Fibroblast of lung (primary cell): ENCODE data around the gene HBE1. TPM values are rescaled to one million over a fixed set of nuclear protein-coding genes. Genes with fewer than 3 reads are reported as not detected.

Experiments
- DNase-seq, 2 donors: peaks; one replicate each; pipeline versions ENCODE4 v3.0.0 to v3.0.0-alpha.2; 2010; ENCODE audit warnings: low read depth in 2 of 2
- H2AFZ ChIP-seq: 2 replicates; pipeline ENCODE4 v1.5.1; 2012; ENCODE audit warnings: low read length, control low read depth, inconsistent platforms
- H3K27ac ChIP-seq: 2 replicates; pipeline ENCODE4 v1.5.1; 2011; ENCODE audit warnings: low read length, control low read depth; ENCODE audit not compliant: insufficient read depth
- H3K27me3 ChIP-seq: 2 replicates; pipeline ENCODE4 v1.5.1; 2011; ENCODE audit warnings: mild to moderate bottlenecking, low read length; ENCODE audit not compliant: control insufficient read depth, insufficient read depth
- H3K36me3 ChIP-seq: 2 replicates; pipeline ENCODE4 v1.5.1; 2011; ENCODE audit warnings: low read length; ENCODE audit not compliant: control insufficient read depth, insufficient read depth
- H3K4me1 ChIP-seq: 2 replicates; pipeline ENCODE4 v1.5.1; 2011; ENCODE audit warnings: low read length; ENCODE audit not compliant: control insufficient read depth, insufficient read depth; ENCODE audit errors: extremely low read depth
- H3K4me2 ChIP-seq: 2 replicates; pipeline ENCODE4 v1.5.1; 2011; ENCODE audit warnings: low read length, control low read depth; ENCODE audit not compliant: insufficient read depth; ENCODE audit errors: extremely low read depth
- H3K4me3 ChIP-seq, 4 experiments: fragments of 200-600 bp in 1 of 4; sonication (generic) in 1 of 4; replicated peaks in 1 of 4; 2 replicates each; pipeline ENCODE4 v1.5.1; 2011 to 2016; ENCODE audit warnings: low read length in 4 of 4, low read depth in 3 of 4, mild to moderate bottlenecking in 3 of 4, control low read depth in 2 of 4, inconsistent platforms in 1 of 4, mixed read lengths in 1 of 4; ENCODE audit not compliant: insufficient read depth in 1 of 4; ENCODE audit errors: control extremely low read depth in 1 of 4
- H3K79me2 ChIP-seq: 2 replicates; pipeline ENCODE4 v1.5.1; 2012; ENCODE audit warnings: mild to moderate bottlenecking, low read length, inconsistent platforms; ENCODE audit not compliant: control insufficient read depth, insufficient read depth
- H3K9ac ChIP-seq: 2 replicates; pipeline ENCODE4 v1.5.1; 2011; ENCODE audit warnings: mild to moderate bottlenecking, low read length, control low read depth; ENCODE audit not compliant: insufficient read depth
- H3K9me3 ChIP-seq: 2 replicates; pipeline ENCODE4 v1.5.1; 2012; ENCODE audit warnings: low read depth, low read length; ENCODE audit not compliant: control insufficient read depth, insufficient read depth
- H4K20me1 ChIP-seq: 2 replicates; pipeline ENCODE4 v1.5.1; 2011; ENCODE audit warnings: low read length; ENCODE audit not compliant: control insufficient read depth, insufficient read depth; ENCODE audit errors: extremely low read depth
- CTCF ChIP-seq, 2 donors: IDR thresholded peaks in 1 of 2; conservative IDR thresholded peaks in 1 of 2; 1 replicate in 1 of 2; 2 replicates in 1 of 2; pipeline ENCODE4 v1.5.1; 2011 to 2012; ENCODE audit warnings: low read length in 2 of 2, control low read depth in 1 of 2, inconsistent platforms in 1 of 2, low read depth in 1 of 2, mild to moderate bottlenecking in 1 of 2
- EZH2 ChIP-seq: IDR thresholded peaks from 2 replicates; pipeline ENCODE4 v1.5.1; 2012; ENCODE audit warnings: low read length, control low read depth, mild to moderate bottlenecking; ENCODE audit errors: missing control alignments
- polyA plus RNA-seq, 2 donors: library from polyadenylated mRNA; depleted of rRNA in 1 of 2; stranded (reverse) in 1 of 2; unstranded in 1 of 2; fragments of >200 nt; gene quantifications; 2 replicates each; pipeline ENCODE4 v1.2.1, GENCODE V29; 2011 to 2012; ENCODE audit warnings: missing spikeins in 1 of 2
- total RNA-seq: library from RNA; depleted of rRNA; stranded (reverse); fragments of >200 nt; gene quantifications from 2 replicates; pipeline ENCODE4 v1.2.1, GENCODE V29; 2014

The HBE1 gene
- total and polyA plus RNA-seq, 2 donors (not counting 1 experiment from before 2014, with no cell fraction given) = 0.33 to 3.1 TPM

GRCh38 chr11:5252919-5253265, 16.9 kb downstream of the HBE1 start:
- Histone ChIP-seq H3K27me3 (no peaks in the 10 kb centered on the region), H3K4me3 (no peak overlapping the region), H3K27ac (no peak overlapping the region), H3K79me2 (no peaks in the 10 kb centered on the region), H3K4me1 (no peaks in the 10 kb centered on the region), H2AFZ (no peak overlapping the region), H3K4me2 (no peak overlapping the region), H3K9me3 (no peaks in the 10 kb centered on the region), H3K36me3 (no peaks in the 10 kb centered on the region), H4K20me1 (no peaks in the 10 kb centered on the region), H3K9ac (no peak overlapping the region)
- DNase-seq = no peak
- no peak for TF ChIP-seq CTCF (conservative IDR thresholded peaks at IDR 0.05 in 1 of 2, IDR thresholded peaks at IDR 0.05 in 1 of 2; ENCODE audit: low read depth in 1 of 2, low read length in 2 of 2)
- TF ChIP-seq EZH2 = no peak

- Histone ChIP-seq H2AFZ (no peak overlapping the region), H4K20me1 (no peaks in the 10 kb centered on the region), H3K27ac (no peak overlapping the region), H3K4me2 (no peak overlapping the region), H3K27me3 (no peaks in the 10 kb centered on the region), H3K9ac (no peak overlapping the region), H3K4me3 (no peak overlapping the region), H3K4me1 (no peaks in the 10 kb centered on the region), H3K9me3 (no peaks in the 10 kb centered on the region), H3K79me2 (no peaks in the 10 kb centered on the region), H3K36me3 (no peaks in the 10 kb centered on the region)
- no peak for DNase-seq
- TF ChIP-seq EZH2 (no peak), CTCF (conservative IDR thresholded peaks at IDR 0.05 in 1 of 2, IDR thresholded peaks at IDR 0.05 in 1 of 2; ENCODE audit: low read depth in 1 of 2, low read length in 2 of 2) (no peak)
Observed at GRCh38 chr11:5252192-5252918, 17.4 kb downstream of the HBE1 start.

- Histone ChIP-seq H3K27ac (no peak overlapping the region), H3K27me3 (no peaks in the 10 kb centered on the region), H3K36me3 (no peaks in the 10 kb centered on the region), H3K9ac (no peak overlapping the region), H3K9me3 (no peaks in the 10 kb centered on the region), H3K4me1 (no peaks in the 10 kb centered on the region), H3K4me2 (no peak overlapping the region), H4K20me1 (no peaks in the 10 kb centered on the region), H2AFZ (no peak overlapping the region), H3K79me2 (no peaks in the 10 kb centered on the region), H3K4me3 (no peak overlapping the region)
- TF ChIP-seq CTCF (conservative IDR thresholded peaks at IDR 0.05 in 1 of 2, IDR thresholded peaks at IDR 0.05 in 1 of 2; ENCODE audit: low read depth in 1 of 2, low read length in 2 of 2) = no peak
- TF ChIP-seq EZH2 = no peak
- DNase-seq = no peak
Observed at GRCh38 chr11:5251746-5252145, 18.0 kb downstream of the HBE1 start.
